Skin epidermis (tissue), 12 donors: ENCODE data around the gene API5.
"Not testable (repeated sequence)": the region's sequence is repeated elsewhere in the genome, so short reads cannot be mapped to it uniquely, and the experiment has no call there.

Experiments used
- H3K27ac ChIP-seq, 21 experiments: fragments of 200-600 bp; sonication (generic) in 11 of 21; one replicate each; pipeline ENCODE4 v1.5.0; 2020; ENCODE audit warnings: mild to moderate bottlenecking in 3 of 21, inconsistent platforms in 2 of 21, moderate library complexity in 2 of 21
- H3K4me3 ChIP-seq, 7 experiments: fragments of 200-600 bp; sonication (generic) in 2 of 7; one replicate each; pipeline ENCODE4 v1.5.0; 2020; ENCODE audit warnings: inconsistent platforms in 2 of 7, mild to moderate bottlenecking in 2 of 7, moderate library complexity in 1 of 7

The API5 gene

GRCh38 chr11:43311791-43312607 is at the start of gene API5:
Gene API5 (plus strand): TSS chr11:43311996. CDS start chr11:43312128, 132 bp downstream.
- Histone ChIP-seq H3K27ac (peak within 1 kb of the TSS; percentile 52 to 94 (median 86)), H3K4me3 (peak within 1 kb of the TSS; percentile 65 to 98 (median 87))

GRCh38 chr11:43267856-43268580 is 43.8 kb upstream of the API5 start:
- Histone ChIP-seq H3K27ac (peak overlapping the region in 1 of 21 experiments; percentile 60), H3K4me3 (peak overlapping the region in 1 of 7 experiments; percentile 17)

GRCh38 chr11:43268786-43269185 is 43.0 kb upstream of the API5 start:
- Histone ChIP-seq H3K27ac (no peak overlapping the region), H3K4me3 (no peak overlapping the region)

- no peak overlapping the region for H3K4me3 ChIP-seq
- no peak overlapping the region for H3K27ac ChIP-seq
Observed at GRCh38 chr11:43269254-43269918, 42.4 kb upstream of the API5 start.

- no peak overlapping the region for H3K4me3 ChIP-seq
- no peak overlapping the region for H3K27ac ChIP-seq
Observed at GRCh38 chr11:43270468-43270867, 41.3 kb upstream of the API5 start.

- no peak overlapping the region for H3K4me3 ChIP-seq
Observed at GRCh38 chr11:43278193-43278956, 33.4 kb upstream of the API5 start.

GRCh38 chr11:43282607-43283440 is 29.0 kb upstream of the API5 start:
- Histone ChIP-seq H3K27ac (no peak overlapping the region), H3K4me3 (no peak overlapping the region)

More at GRCh38 chr11:43278193-43278956, 33.4 kb upstream of the API5 start:
- H3K27ac ChIP-seq: no peak overlapping the region

- H3K4me3 ChIP-seq: no peak overlapping the region
- H3K27ac ChIP-seq: no peak overlapping the region
Observed at GRCh38 chr11:43285826-43286225, 26.0 kb upstream of the API5 start.

- H3K27ac ChIP-seq: no peak overlapping the region
- H3K4me3 ChIP-seq: no peak overlapping the region
Observed at GRCh38 chr11:43289368-43289767, 22.4 kb upstream of the API5 start.

GRCh38 chr11:43298397-43298796 is 13.4 kb upstream of the API5 start:
- no peak overlapping the region for H3K4me3 ChIP-seq
- H3K27ac ChIP-seq: no peak overlapping the region

GRCh38 chr11:43315966-43316365 is 4.2 kb downstream of the API5 start:
- H3K27ac ChIP-seq: no peak overlapping the region

GRCh38 chr11:43316451-43316850 is 4.7 kb downstream of the API5 start:
- H3K27ac ChIP-seq: no peak overlapping the region
- H3K4me3 ChIP-seq: no peak overlapping the region

More at GRCh38 chr11:43315966-43316365, 4.2 kb downstream of the API5 start:
- H3K4me3 ChIP-seq: no peak overlapping the region

GRCh38 chr11:43327987-43328386 is 16.2 kb downstream of the API5 start:
- no peak overlapping the region for H3K4me3 ChIP-seq
- H3K27ac ChIP-seq: no peak overlapping the region

- no peak overlapping the region for H3K4me3 ChIP-seq
- no peak overlapping the region for H3K27ac ChIP-seq
Observed at GRCh38 chr11:43328482-43328881, 16.7 kb downstream of the API5 start.

- H3K27ac ChIP-seq: no peak overlapping the region
Observed at GRCh38 chr11:43341159-43341558, 29.4 kb downstream of the API5 start.

GRCh38 chr11:43351426-43351825 is 39.6 kb downstream of the API5 start:
- H3K4me3 ChIP-seq, H3K27ac ChIP-seq: not testable (repeated sequence)

More at GRCh38 chr11:43341159-43341558, 29.4 kb downstream of the API5 start:
- no peak overlapping the region for H3K4me3 ChIP-seq

GRCh38 chr11:43354311-43354710 is 42.5 kb downstream of the API5 start:
- no peak overlapping the region for H3K4me3 ChIP-seq
- H3K27ac ChIP-seq: no peak overlapping the region

- Histone ChIP-seq H3K4me3 (no peak overlapping the region), H3K27ac (no peak overlapping the region)
Observed at GRCh38 chr11:43356336-43356735, 44.5 kb downstream of the API5 start.
